Heart left ventricle (tissue), 16 donors: ENCODE data around the gene NISCH. TPM values are rescaled to one million over a fixed set of nuclear protein-coding genes. Genes with fewer than 3 reads are reported as not detected.

Source experiments
- ATAC-seq, 4 donors: fragments of 200-7000 bp; cut with Tn5 transposase; one replicate each; pipeline ENCODE4 v1.9.1; 2020 to 2022; ENCODE audit warnings: moderate library complexity in 4 of 4, mild to moderate bottlenecking in 3 of 4, moderate number of reproducible peaks in 1 of 4
- DNase-seq, 5 donors: peaks; one replicate each; pipeline ENCODE4 v3.0.0-alpha.2; 2020
- H3K27ac ChIP-seq, 12 donors: fragments of 200-600 bp; sonication (generic) in 4 of 12; one replicate each; pipeline versions ENCODE4 v1.5.0 to v1.8.0; 2016 to 2022; ENCODE audit warnings: mild to moderate bottlenecking in 2 of 12
- H3K27me3 ChIP-seq, 9 donors: fragments of 200-600 bp; sonication (generic) in 2 of 9; one replicate each; pipeline versions ENCODE4 v1.5.1 to v1.8.0; 2016 to 2022; ENCODE audit warnings: mild to moderate bottlenecking in 3 of 9
- H3K36me3 ChIP-seq, 9 donors: fragments of 200-600 bp; sonication (generic) in 2 of 9; one replicate each; pipeline versions ENCODE4 v1.5.0 to v1.8.0; 2018 to 2022; ENCODE audit warnings: mild to moderate bottlenecking in 2 of 9
- H3K4me1 ChIP-seq, 12 donors: fragments of 200-600 bp; sonication (generic) in 4 of 12; one replicate each; pipeline versions ENCODE4 v1.5.0 to v1.8.0; 2016 to 2022; ENCODE audit warnings: mild to moderate bottlenecking in 3 of 12
- H3K4me3 ChIP-seq, 12 donors: fragments of 200-600 bp; sonication (generic) in 4 of 12; one replicate each; pipeline versions ENCODE4 v1.5.0 to v1.8.0; 2017 to 2022; ENCODE audit warnings: mild to moderate bottlenecking in 9 of 12, moderate library complexity in 4 of 12
- H3K9me3 ChIP-seq, 12 donors: fragments of 200-600 bp; sonication (generic) in 4 of 12; one replicate each; pipeline versions ENCODE4 v1.5.0 to v1.8.0; 2016 to 2022; ENCODE audit warnings: mild to moderate bottlenecking in 1 of 12
- CTCF ChIP-seq, 12 donors: fragments of 200-600 bp; sonication (generic) in 4 of 12; IDR thresholded peaks; one replicate each; pipeline versions ENCODE4 v1.5.0 to v1.8.0; 2018 to 2022; ENCODE audit warnings: antibody characterized with exemption in 12 of 12, mild to moderate bottlenecking in 5 of 12
- POLR2A ChIP-seq, 2 donors: fragments of 450-650 bp; IDR thresholded peaks; one replicate each; pipeline ENCODE4 v1.6.1; 2017; ENCODE audit warnings: antibody characterized with exemption in 2 of 2, mild to moderate bottlenecking in 2 of 2, moderate library complexity in 2 of 2
- WGBS, 4 donors: extraction: QIAGEN DNeasy Blood & Tissue Kit in 2 of 4; methylation state at CpG; one replicate each; pipeline versions ENCODE4 v1.1.5 to v1.1.7; 2013 to 2018; 5-methylcytosine and 5-hydroxymethylcytosine counted together
- intact Hi-C, 10 donors: fragments of 100-400 bp; cut with DNase I; formaldehyde crosslinking; loops; one replicate each; pipeline versions ENCODE4 v1.11.1 to v1.14.2; 2022
- polyA plus RNA-seq, 2 donors: library from polyadenylated mRNA; stranded (reverse); fragments of 200-250 nt; gene quantifications; one replicate each; pipeline ENCODE4 v1.2.3, GENCODE V29; 2013
- total RNA-seq, 9 donors: library from RNA; depleted of rRNA in 2 of 9; stranded (reverse); fragments of >200 nt in 2 of 9; fragmentation: NEBNext Ultra II Directional in 3 of 9; extraction: Animal tissue kit (Norgen Biotek cat#: 25700) in 3 of 9; gene quantifications; one replicate each; pipeline versions ENCODE4 v1.1.0 to v1.2.4, GENCODE V29; 2016 to 2023
- donor health status: ischemic (EF 13 %, LVEDD 7.1; RV severe dilation, severe dysfunction).
- donor health status: healthy with polysubstance abuse.
- donor health status: DM: no; HTN: yes; CAD: no.
- donor health status: DM: no; HTN: no; CAD: no.
- donor health status: ischemic (EF 25% LVEDD 6.9; RV normal size, moderate dysfunction).
- donor health status: ischemic (EF 25% LVEDD 5.7; RV mildly dilated, moderate dysfunction).
- donor health status: healthy.
- donor health status: DM: yes; HTN: yes; CAD: no.
- donor health status: ischemic (EF 35%, LVEDD 5.7; RV mildly dilated, moderate dysfunction).
- donor health status: nonischemic (EF 11% LVEDD 7.7; RV severe dilation, severe dysfunction).
- donor health status: DM: yes; HTN: yes; CAD: no.
- donor health status: PGD.
- donor health status: ischemic (EF 29% LVEDD 5.4; RV normal size, mild dysfunction).
- donor health status: nonischemic (EF 23%, LVEDD 6.1; RV moderate dilation, normal function).

The NISCH gene
- total and polyA plus RNA-seq, 11 donors, result 28.8 to 56.2 (median 42.0) TPM

GRCh38 chr3:52440671-52441070 lies 14.7 kb upstream of the NISCH start:
- H3K27ac ChIP-seq, result peak overlapping the region in 1 of 12 donors; percentile 9
- DNase-seq, result peak in 2 of 5 donors; percentile 23 to 44
- peaks cover 0 to 5% (median 0%) of the 10 kb centered on the region in 9 donors for H3K36me3 ChIP-seq
- TF ChIP-seq CTCF (IDR thresholded peaks at IDR 0.05) (no peak), POLR2A (IDR thresholded peaks at IDR 0.05) (no peak)
- H3K9me3 ChIP-seq, result no peaks in the 10 kb centered on the region
- intact Hi-C loops, result no loop called here
- peaks cover 0 to 31% (median 9%) of the 10 kb centered on the region in 12 donors for H3K4me1 ChIP-seq
- no peaks in the 10 kb centered on the region for H3K27me3 ChIP-seq
- ATAC-seq, result no peak
- 91 to 96% (median 93%) methylated on average over 13 to 14 of the region's 14 CpGs for WGBS, 4 donors
- peak overlapping the region in 3 of 12 donors; percentile 2 to 52 (median 8) for H3K4me3 ChIP-seq

- Histone ChIP-seq H3K27ac (peak overlapping the region in 2 of 12 donors; percentile 24 to 30), H3K4me1 (peaks cover 0 to 28% (median 12%) of the 10 kb centered on the region in 12 donors), H3K27me3 (no peaks in the 10 kb centered on the region), H3K36me3 (peaks cover 0 to 5% (median 0%) of the 10 kb centered on the region in 9 donors), H3K9me3 (no peaks in the 10 kb centered on the region), H3K4me3 (peak overlapping the region in 7 of 12 donors; percentile 7 to 52 (median 30))
- ATAC-seq (no peak), DNase-seq (peak in 1 of 5 donors; percentile 47)
- WGBS, 4 donors, result 92 to 94% (median 93%) methylated on average over 20 to 23 of the region's 23 CpGs
- TF ChIP-seq CTCF (IDR thresholded peaks at IDR 0.05), result no peak
- TF ChIP-seq POLR2A (IDR thresholded peaks at IDR 0.05), result no peak
- intact Hi-C loops, result no loop called here
Measured at GRCh38 chr3:52441091-52441771, 14.2 kb upstream of the NISCH start.

- TF ChIP-seq POLR2A (IDR thresholded peaks at IDR 0.05) (no peak), CTCF (IDR thresholded peaks at IDR 0.05) (no peak)
- DNase-seq (peak in 1 of 5 donors; percentile 26), ATAC-seq (no peak)
- 92 to 94% (median 94%) methylated on average over 14 to 18 of the region's 18 CpGs for WGBS, 4 donors
- H3K27me3 ChIP-seq, result no peaks in the 10 kb centered on the region
- H3K27ac ChIP-seq, result peak overlapping the region in 2 of 12 donors; percentile 24 to 30
- peaks cover 0 to 30% (median 15%) of the 10 kb centered on the region in 12 donors for H3K4me1 ChIP-seq
- intact Hi-C loops, result no loop called here
- peak overlapping the region in 8 of 12 donors; percentile 7 to 52 (median 36) for H3K4me3 ChIP-seq
- H3K9me3 ChIP-seq, result no peaks in the 10 kb centered on the region
- H3K36me3 ChIP-seq, result peaks cover 0 to 5% (median 0%) of the 10 kb centered on the region in 9 donors
Measured at GRCh38 chr3:52441772-52442332, 13.6 kb upstream of the NISCH start.
